ENCODE measurements around the gene PAX9.

PAX9 gene

GRCh38 chr14:36656687-36657398 is 4.8 kb upstream of the PAX9 start:
- no peak for DNase-seq

GRCh38 chr14:36657399-36658122 is 4.1 kb upstream of the PAX9 start:
- DNase-seq: no peak

- DNase-seq: no peak
These were observed 3.3 kb upstream of the PAX9 start for GRCh38 chr14:36658123-36659009.

- DNase-seq: no peak
These were observed 2.4 kb upstream of the PAX9 start for GRCh38 chr14:36659010-36659821.

- no peak for DNase-seq
These were observed 1.6 kb upstream of the PAX9 start for GRCh38 chr14:36659822-36660735.

- DNase-seq: no peak
These were observed 739 bp upstream of the PAX9 start for GRCh38 chr14:36660736-36661505.

- DNase-seq: no peak
These were observed 540 bp downstream of the PAX9 start for GRCh38 chr14:36662258-36662542.

- DNase-seq: no peak
These were observed 1.1 kb downstream of the PAX9 start for GRCh38 chr14:36662543-36663403.

GRCh38 chr14:36663404-36664321 is 2.0 kb downstream of the PAX9 start:
- no peak for DNase-seq

GRCh38 chr14:36664322-36665193 is 2.9 kb downstream of the PAX9 start:
- no peak for DNase-seq

GRCh38 chr14:36665887-36666415 is 4.3 kb downstream of the PAX9 start:
- no peak for DNase-seq

GRCh38 chr14:36666416-36667206 is 5.0 kb downstream of the PAX9 start:
- no peak for DNase-seq

GRCh38 chr14:36667679-36668078 is 6.0 kb downstream of the PAX9 start:
- no peak for DNase-seq

GRCh38 chr14:36671149-36671548 is 9.5 kb downstream of the PAX9 start:
- no peak for DNase-seq

GRCh38 chr14:36672095-36672494 is 10.4 kb downstream of the PAX9 start:
- no peak for DNase-seq

- no peak for DNase-seq
These were observed 13.0 kb downstream of the PAX9 start for GRCh38 chr14:36674659-36675058.

GRCh38 chr14:36675581-36675980 is 13.9 kb downstream of the PAX9 start:
- DNase-seq: no peak
